ENCODE data around the gene IL36A. TPM values are rescaled to one million over a fixed set of nuclear protein-coding genes. Genes with fewer than 3 reads are reported as not detected.

Gene IL36A
- total RNA-seq, 1 experiment from 2014 or later = not detected

GRCh38 chr2:113021312-113021711, 16.1 kb downstream of the IL36A start:
- intact Hi-C loops (cut with micrococcal nuclease) = no loop called here
- DNase-seq (no peak), ATAC-seq (no peak)
- H3K36me3 ChIP-seq (ENCODE audit: low read depth, low read length) = no peaks in the 10 kb centered on the region
- no peaks in the 10 kb centered on the region for H3K79me2 ChIP-seq (ENCODE audit: low read length)
- no peak overlapping the region for H3K4me2 ChIP-seq (ENCODE audit: low read length)
- H3K27me3 ChIP-seq (ENCODE audit: low read length) = peaks cover 19% of the 10 kb centered on the region; the same call in 1 of the 2 replicates
- TF ChIP-seq, protein P1, sequence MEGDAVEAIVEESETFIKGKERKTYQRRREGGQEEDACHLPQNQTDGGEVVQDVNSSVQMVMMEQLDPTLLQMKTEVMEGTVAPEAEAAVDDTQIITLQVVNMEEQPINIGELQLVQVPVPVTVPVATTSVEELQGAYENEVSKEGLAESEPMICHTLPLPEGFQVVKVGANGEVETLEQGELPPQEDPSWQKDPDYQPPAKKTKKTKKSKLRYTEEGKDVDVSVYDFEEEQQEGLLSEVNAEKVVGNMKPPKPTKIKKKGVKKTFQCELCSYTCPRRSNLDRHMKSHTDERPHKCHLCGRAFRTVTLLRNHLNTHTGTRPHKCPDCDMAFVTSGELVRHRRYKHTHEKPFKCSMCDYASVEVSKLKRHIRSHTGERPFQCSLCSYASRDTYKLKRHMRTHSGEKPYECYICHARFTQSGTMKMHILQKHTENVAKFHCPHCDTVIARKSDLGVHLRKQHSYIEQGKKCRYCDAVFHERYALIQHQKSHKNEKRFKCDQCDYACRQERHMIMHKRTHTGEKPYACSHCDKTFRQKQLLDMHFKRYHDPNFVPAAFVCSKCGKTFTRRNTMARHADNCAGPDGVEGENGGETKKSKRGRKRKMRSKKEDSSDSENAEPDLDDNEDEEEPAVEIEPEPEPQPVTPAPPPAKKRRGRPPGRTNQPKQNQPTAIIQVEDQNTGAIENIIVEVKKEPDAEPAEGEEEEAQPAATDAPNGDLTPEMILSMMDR (conservative IDR thresholded peaks at IDR 0.05; ENCODE audit: low read depth, low read length) = no peak
- TF ChIP-seq EZH2 (IDR thresholded peaks at IDR 0.05; ENCODE audit: low read length, unreplicated experiment) (no peak), EZH2phosphoT487 (IDR thresholded peaks at IDR 0.05; ENCODE audit: borderline replicate concordance, low read length) (no peak)
- BruUV-seq (replicated peaks) = no TSS peak
- no peak overlapping the region for H3K27ac ChIP-seq (ENCODE audit: low read length)
- H3K9ac ChIP-seq (ENCODE audit: low read length) = no peak overlapping the region
- no peaks in the 10 kb centered on the region for H3K4me1 ChIP-seq (ENCODE audit: insufficient read depth, low read length)
- H3F3A ChIP-seq (ENCODE audit: low read length, unreplicated experiment) = no peaks in the 10 kb centered on the region
- H3K9me3 ChIP-seq (ENCODE audit: low read length) = no peaks in the 10 kb centered on the region
- POLR2A ChIA-PET (ENCODE audit: unreplicated experiment) = no interaction called here
- CTCF ChIA-PET = no interaction called here
- no peaks in the 10 kb centered on the region for H4K20me1 ChIP-seq (ENCODE audit: low read length)
- no peak overlapping the region for H2AFZ ChIP-seq (ENCODE audit: low read length)
- H3K4me3 ChIP-seq (ENCODE audit: low read length) = no peak overlapping the region
- H3K9me2 ChIP-seq (replicated peaks; ENCODE audit: low read length) = 0 out of 2 replicates have a peak, but pooled peaks cover 4% of the 10 kb centered on the region

- Histone ChIP-seq H3K9ac (ENCODE audit: low read length) (no peak overlapping the region), H3K27ac (ENCODE audit: low read length) (no peak overlapping the region), H3K4me1 (ENCODE audit: insufficient read depth, low read length) (no peaks in the 10 kb centered on the region), H3K9me2 (replicated peaks; ENCODE audit: low read length) (no peaks in the 10 kb centered on the region), H3F3A (ENCODE audit: low read length, unreplicated experiment) (no peaks in the 10 kb centered on the region), H3K27me3 (ENCODE audit: low read length) (peaks cover 39% of the 10 kb centered on the region; the same call in 1 of the 2 replicates), H4K20me1 (ENCODE audit: low read length) (no peaks in the 10 kb centered on the region), H3K4me2 (ENCODE audit: low read length) (no peak overlapping the region), H3K9me3 (ENCODE audit: low read length) (no peaks in the 10 kb centered on the region), H3K36me3 (ENCODE audit: low read depth, low read length) (no peaks in the 10 kb centered on the region), H2AFZ (ENCODE audit: low read length) (no peak overlapping the region), H3K79me2 (ENCODE audit: low read length) (no peaks in the 10 kb centered on the region), H3K4me3 (ENCODE audit: low read length) (no peak overlapping the region)
- ChIA-PET CTCF (no interaction called here), POLR2A (ENCODE audit: unreplicated experiment) (no interaction called here)
- TF ChIP-seq, protein P1 (conservative IDR thresholded peaks at IDR 0.05; ENCODE audit: low read depth, low read length) = no peak
- TF ChIP-seq EZH2phosphoT487 (IDR thresholded peaks at IDR 0.05; ENCODE audit: borderline replicate concordance, low read length) = no peak
- no peak for TF ChIP-seq EZH2 (IDR thresholded peaks at IDR 0.05; ENCODE audit: low read length, unreplicated experiment)
- ATAC-seq (no peak), DNase-seq (no peak)
- no TSS peak for BruUV-seq (replicated peaks)
- intact Hi-C loops (cut with micrococcal nuclease) = no loop called here
Measured at GRCh38 chr2:113024764-113025163, 19.5 kb downstream of the IL36A start.

- ATAC-seq = no peak
Measured at GRCh38 chr2:113025737-113026136, 20.5 kb downstream of the IL36A start.

More at GRCh38 chr2:113025737-113026136, 20.5 kb downstream of the IL36A start:
- no TSS peak for BruUV-seq (replicated peaks)
- intact Hi-C loops (cut with micrococcal nuclease) = no loop called here
- no peaks in the 10 kb centered on the region for H3F3A ChIP-seq (ENCODE audit: low read length, unreplicated experiment)
- H3K9ac ChIP-seq (ENCODE audit: low read length) = no peak overlapping the region
- H3K27me3 ChIP-seq (ENCODE audit: low read length) = peaks cover 39% of the 10 kb centered on the region; the same call in 1 of the 2 replicates
- no peaks in the 10 kb centered on the region for H3K9me3 ChIP-seq (ENCODE audit: low read length)
- no peak overlapping the region for H2AFZ ChIP-seq (ENCODE audit: low read length)
- H3K36me3 ChIP-seq (ENCODE audit: low read depth, low read length) = no peaks in the 10 kb centered on the region
- POLR2A ChIA-PET (ENCODE audit: unreplicated experiment) = no interaction called here
- no peaks in the 10 kb centered on the region for H3K9me2 ChIP-seq (replicated peaks; ENCODE audit: low read length)
- H4K20me1 ChIP-seq (ENCODE audit: low read length) = no peaks in the 10 kb centered on the region
- H3K4me2 ChIP-seq (ENCODE audit: low read length) = no peak overlapping the region
- CTCF ChIA-PET = no interaction called here
- TF ChIP-seq EZH2phosphoT487 (IDR thresholded peaks at IDR 0.05; ENCODE audit: borderline replicate concordance, low read length) = no peak
- TF ChIP-seq, protein P1 (conservative IDR thresholded peaks at IDR 0.05; ENCODE audit: low read depth, low read length) = no peak
- no peak for TF ChIP-seq EZH2 (IDR thresholded peaks at IDR 0.05; ENCODE audit: low read length, unreplicated experiment)
- H3K4me3 ChIP-seq (ENCODE audit: low read length) = no peak overlapping the region
- no peaks in the 10 kb centered on the region for H3K4me1 ChIP-seq (ENCODE audit: insufficient read depth, low read length)
- H3K79me2 ChIP-seq (ENCODE audit: low read length) = no peaks in the 10 kb centered on the region
- DNase-seq = no peak
- H3K27ac ChIP-seq (ENCODE audit: low read length) = no peak overlapping the region

Data from PC-3 (cell line).